ENCODE measurements around the gene GOLIM4.

The GOLIM4 gene

DNA sequence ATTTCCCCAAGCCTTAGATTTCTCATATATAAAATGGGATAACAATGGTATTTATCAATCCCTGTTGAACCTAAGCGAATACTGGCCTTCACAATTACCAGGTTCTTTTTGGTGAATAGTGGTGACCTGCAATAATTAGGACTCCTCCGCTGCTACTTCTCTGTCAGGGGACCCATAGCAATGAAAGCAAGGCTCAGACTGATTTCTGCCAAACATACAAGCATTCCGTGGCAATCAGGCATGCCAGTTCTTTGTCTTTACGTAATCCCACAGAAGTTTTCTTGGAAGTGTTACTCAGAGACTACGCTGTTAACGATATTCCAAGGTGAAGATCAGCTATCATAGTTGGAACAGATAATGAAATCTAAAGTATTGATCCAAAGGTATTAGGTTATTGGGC is 105.7 kb downstream of the GOLIM4 start:
- DNase-seq, result no peak

DNA sequence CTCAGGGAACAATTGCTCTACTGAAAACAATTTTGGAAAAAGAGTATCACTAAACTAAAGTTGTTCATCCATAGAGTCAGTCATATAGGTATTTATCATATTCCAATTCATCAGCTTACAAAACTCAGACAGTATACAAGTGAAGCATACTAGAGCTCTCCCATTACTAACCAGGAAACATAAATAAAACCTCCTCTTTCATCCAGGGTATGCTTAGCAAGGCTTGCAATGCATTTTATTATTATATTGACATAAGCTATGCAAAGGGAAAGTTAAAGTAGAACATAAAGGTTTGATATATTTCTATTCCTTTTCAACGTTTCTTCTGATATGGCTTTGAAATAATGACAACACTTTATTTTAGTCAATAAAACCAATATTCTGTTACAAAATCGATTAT is 106.7 kb downstream of the GOLIM4 start:
- no peak for DNase-seq

DNA sequence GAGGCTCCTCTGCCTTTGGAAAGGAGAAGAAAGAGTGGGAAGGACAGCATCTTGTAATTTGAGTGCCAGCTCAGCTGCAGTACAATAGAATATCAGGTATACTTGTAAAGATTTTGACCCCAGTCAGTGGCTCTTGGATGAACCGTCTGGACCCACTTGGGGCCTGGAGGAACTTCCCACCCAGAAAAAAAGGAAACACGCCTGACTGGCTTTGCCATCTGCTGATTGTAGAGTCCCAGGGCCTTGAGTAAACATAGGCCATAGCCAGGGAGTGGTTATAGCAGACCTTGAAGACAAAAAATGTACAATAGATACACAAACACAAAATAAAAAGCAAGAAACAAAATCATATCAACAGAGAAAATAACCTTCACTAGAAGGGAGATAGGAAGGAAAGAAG is 112.1 kb downstream of the GOLIM4 start:
- DNase-seq, result no peak

DNA sequence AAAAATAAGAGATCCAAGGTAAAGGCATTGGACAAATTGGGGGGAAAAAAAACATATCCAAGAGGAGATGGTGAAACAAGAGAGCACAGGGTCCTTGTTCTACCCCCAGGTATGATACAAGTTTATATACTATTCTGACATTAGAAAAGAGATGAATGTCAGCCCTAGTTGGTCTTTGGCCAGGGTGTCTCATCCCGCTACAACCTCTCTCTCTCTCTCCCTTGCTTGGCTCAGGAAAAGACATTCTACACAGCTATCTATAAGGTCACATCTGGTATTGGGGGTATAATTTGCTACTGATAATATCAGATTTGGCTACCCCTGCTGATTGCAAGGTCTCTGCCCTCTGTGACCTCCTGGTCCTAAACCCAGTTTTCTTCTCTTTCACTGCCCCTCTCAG is 117.2 kb downstream of the GOLIM4 start:
- DNase-seq, result no peak

GRCh38 chr3:167978071-167978470 is 117.7 kb downstream of the GOLIM4 start:
- no peak for DNase-seq

DNA sequence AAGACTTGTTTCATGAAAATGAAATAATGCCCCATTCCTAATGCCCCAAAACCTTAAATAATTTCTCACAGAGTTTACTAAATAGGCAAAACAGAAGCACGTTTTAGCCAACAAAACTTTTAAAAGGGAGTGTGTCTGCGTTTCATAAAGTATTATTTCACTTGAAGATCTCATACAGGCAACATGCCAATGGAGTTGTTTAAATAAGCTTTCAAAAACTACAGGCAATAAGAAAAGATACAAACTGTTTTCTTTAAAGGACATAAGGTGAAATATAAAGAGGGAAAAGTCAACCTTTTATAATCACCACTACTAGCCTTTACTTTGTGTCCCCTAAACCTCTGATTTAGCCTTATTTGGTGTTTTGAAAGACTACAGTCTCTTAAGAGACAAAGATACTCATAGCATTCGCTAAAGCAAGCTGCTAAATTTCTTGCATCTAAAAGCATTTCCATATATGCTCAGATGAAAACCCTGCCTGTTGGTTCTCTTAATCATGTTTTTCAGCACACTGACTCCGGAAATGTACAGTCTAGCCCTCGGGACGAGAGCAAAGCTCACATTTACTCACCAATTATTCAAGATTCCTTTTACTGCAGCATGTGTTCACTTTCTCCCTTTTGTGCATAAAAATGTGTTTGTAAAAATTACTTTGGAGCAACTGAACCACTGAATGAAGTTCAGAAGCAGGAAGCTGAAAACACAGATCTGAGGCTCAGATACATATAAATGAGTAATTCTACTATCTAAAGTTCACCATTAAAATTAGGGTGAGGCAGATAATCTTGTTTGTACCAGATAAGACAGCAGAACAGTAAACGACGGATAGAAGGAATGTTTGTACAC is 119.0 kb downstream of the GOLIM4 start:
- DNase-seq, result no peak

DNA sequence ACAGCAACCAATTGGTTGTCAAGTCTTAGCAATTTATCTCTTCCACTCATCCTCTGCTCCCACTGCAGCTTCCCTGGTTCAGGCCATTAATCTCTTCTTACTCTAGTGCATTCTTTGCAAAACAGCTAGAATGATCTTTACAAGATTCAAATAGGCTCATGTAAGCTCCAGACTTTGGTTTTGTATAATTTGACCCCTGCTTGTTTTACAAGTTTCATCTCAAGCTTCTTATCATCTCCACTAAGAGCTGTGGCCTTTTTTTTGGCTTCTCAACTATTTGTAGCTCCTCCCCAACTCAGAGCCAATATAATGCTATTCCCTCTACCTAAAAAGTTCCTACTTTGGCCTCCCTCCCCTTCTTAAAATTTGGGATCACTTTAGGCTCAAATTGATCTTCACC is 121.8 kb downstream of the GOLIM4 start:
- DNase-seq, result no peak

- DNase-seq, result no peak
Measured at GRCh38 chr3:167973046-167973445, 122.7 kb downstream of the GOLIM4 start.

DNA sequence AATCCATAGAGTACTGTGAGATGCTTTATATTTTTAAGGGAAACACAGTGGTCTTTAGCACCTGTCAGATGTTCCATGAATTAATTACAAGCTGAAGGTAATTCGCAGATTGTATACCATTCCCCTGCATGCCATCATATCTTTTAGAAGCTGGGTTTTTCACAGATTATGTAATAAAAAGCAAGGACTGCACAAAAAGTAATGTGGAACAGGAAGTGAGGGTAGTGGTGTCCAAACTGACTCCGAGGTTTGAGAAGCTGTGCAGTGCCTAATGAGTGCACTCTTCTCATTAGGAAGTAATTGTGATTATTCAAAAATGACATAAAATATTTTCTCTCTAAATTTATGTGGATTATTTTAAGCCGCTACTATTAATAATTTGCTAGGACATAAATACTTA is 123.2 kb downstream of the GOLIM4 start:
- DNase-seq, result peak; percentile 42 to 57

- peak; percentile 17 to 35 for DNase-seq
Measured at GRCh38 chr3:167969548-167969947, 126.2 kb downstream of the GOLIM4 start.

GRCh38 chr3:167967257-167968036 is 128.3 kb downstream of the GOLIM4 start:
- no peak for DNase-seq
